Upper lobe of left lung (tissue), 6 donors: ENCODE results near the gene OTOGL. TPM values are rescaled to one million over a fixed set of nuclear protein-coding genes. Genes with fewer than 3 reads are reported as not detected.

Source experiments
- ATAC-seq, 2 donors: fragments of 200-7000 bp; cut with Tn5 transposase; one replicate each; pipeline ENCODE4 v1.9.1; 2022; ENCODE audit warnings: mild to moderate bottlenecking in 2 of 2, moderate library complexity in 2 of 2; ENCODE audit not compliant: low FRiP score in 2 of 2
- DNase-seq, 2 donors: peaks; one replicate each; pipeline ENCODE4 v3.0.0-alpha.2; 2019 to 2020
- H3K27ac ChIP-seq, 4 donors: fragments of 200-600 bp; sonication (generic); one replicate each; pipeline ENCODE4 v1.5.1; 2016 to 2019
- H3K27me3 ChIP-seq, 4 donors: fragments of 200-600 bp; sonication (generic); one replicate each; pipeline ENCODE4 v1.5.1; 2017 to 2019
- H3K36me3 ChIP-seq, 4 donors: fragments of 200-600 bp; sonication (generic); one replicate each; pipeline ENCODE4 v1.5.1; 2016 to 2019
- H3K4me1 ChIP-seq, 4 donors: fragments of 200-600 bp; sonication (generic); one replicate each; pipeline ENCODE4 v1.5.1; 2018 to 2019
- H3K4me3 ChIP-seq, 4 donors: fragments of 200-600 bp; sonication (generic); one replicate each; pipeline ENCODE4 v1.5.1; 2017 to 2019; ENCODE audit warnings: mild to moderate bottlenecking in 2 of 4, moderate library complexity in 1 of 4
- H3K9me3 ChIP-seq, 4 donors: fragments of 200-600 bp; sonication (generic); one replicate each; pipeline ENCODE4 v1.5.1; 2018 to 2019
- EP300 ChIP-seq, 4 donors: sonication (generic); formaldehyde crosslinking; IDR thresholded peaks; one replicate each; pipeline ENCODE4 v1.5.1; 2017; ENCODE audit warnings: antibody characterized with exemption in 4 of 4, control low read depth in 2 of 4
- POLR2A ChIP-seq, 4 donors: fragments of 450-650 bp; IDR thresholded peaks; one replicate each; pipeline ENCODE4 v1.5.1; 2016 to 2017; ENCODE audit warnings: antibody characterized with exemption in 4 of 4, mild to moderate bottlenecking in 2 of 4
- POLR2AphosphoS5 ChIP-seq, 2 donors: sonication (generic); formaldehyde crosslinking; IDR thresholded peaks; one replicate each; pipeline ENCODE4 v1.5.1; 2017; ENCODE audit warnings: antibody characterized with exemption in 2 of 2
- WGBS, 2 donors: methylation state at CpG; one replicate each; pipeline ENCODE4 v1.1.5; 2017 to 2018; 5-methylcytosine and 5-hydroxymethylcytosine counted together
- total RNA-seq, 6 donors: library from RNA; depleted of rRNA in 4 of 6; stranded (reverse); fragments of >200 nt in 4 of 6; gene quantifications; one replicate each; pipeline versions ENCODE4 v1.1.0 to v1.2.1, GENCODE V29; 2016 to 2021
- TF ChIP-seq, protein P1 (sequence below), 6 experiments: fragments of 450-650 bp in 4 of 6; fragments of 200-600 bp in 2 of 6; sonication (generic) in 2 of 6; IDR thresholded peaks; one replicate each; pipeline ENCODE4 v1.5.1; 2016 to 2019; ENCODE audit warnings: antibody characterized with exemption in 6 of 6
- donor health status: DM: no; HTN: no; CAD: no; lungs with moderate emphysema.
- donor health status: DM: no; HTN: yes; CAD: no; lungs with severe emphysema.

The OTOGL gene
- total RNA-seq, 6 donors from 2014 or later, result 0.10 to 3.1 (median 0.21) TPM

DNA sequence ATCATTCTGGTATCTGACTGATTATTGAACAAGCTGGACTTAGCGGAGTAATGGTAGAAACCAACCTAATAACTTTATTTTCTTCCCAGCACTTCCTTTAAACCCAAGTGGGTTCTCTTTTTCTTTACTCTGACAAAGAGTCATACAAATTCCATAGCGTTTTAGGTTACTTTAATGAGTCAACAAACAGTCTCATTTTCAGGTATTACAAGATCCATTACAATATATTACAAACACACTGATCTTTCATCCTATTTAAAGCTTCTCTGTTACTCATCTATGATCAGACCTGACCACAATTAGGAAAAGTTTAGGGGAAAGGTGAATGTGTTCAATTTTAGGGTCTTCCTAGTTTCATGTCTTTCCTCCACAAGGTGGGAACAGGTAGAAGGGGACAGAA is 305.3 kb downstream of the OTOGL start:
- DNase-seq, result no peak
- no peaks in the 10 kb centered on the region for H3K4me1 ChIP-seq
- WGBS, 2 donors, result 63 to 64% methylated on average over 2 of the region's 2 CpGs
- H3K27ac ChIP-seq, result no peak overlapping the region
- ATAC-seq, result no peak
- TF ChIP-seq, protein P1, sequence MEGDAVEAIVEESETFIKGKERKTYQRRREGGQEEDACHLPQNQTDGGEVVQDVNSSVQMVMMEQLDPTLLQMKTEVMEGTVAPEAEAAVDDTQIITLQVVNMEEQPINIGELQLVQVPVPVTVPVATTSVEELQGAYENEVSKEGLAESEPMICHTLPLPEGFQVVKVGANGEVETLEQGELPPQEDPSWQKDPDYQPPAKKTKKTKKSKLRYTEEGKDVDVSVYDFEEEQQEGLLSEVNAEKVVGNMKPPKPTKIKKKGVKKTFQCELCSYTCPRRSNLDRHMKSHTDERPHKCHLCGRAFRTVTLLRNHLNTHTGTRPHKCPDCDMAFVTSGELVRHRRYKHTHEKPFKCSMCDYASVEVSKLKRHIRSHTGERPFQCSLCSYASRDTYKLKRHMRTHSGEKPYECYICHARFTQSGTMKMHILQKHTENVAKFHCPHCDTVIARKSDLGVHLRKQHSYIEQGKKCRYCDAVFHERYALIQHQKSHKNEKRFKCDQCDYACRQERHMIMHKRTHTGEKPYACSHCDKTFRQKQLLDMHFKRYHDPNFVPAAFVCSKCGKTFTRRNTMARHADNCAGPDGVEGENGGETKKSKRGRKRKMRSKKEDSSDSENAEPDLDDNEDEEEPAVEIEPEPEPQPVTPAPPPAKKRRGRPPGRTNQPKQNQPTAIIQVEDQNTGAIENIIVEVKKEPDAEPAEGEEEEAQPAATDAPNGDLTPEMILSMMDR (IDR thresholded peaks at IDR 0.05), result no peak
- TF ChIP-seq POLR2A (IDR thresholded peaks at IDR 0.05) (no peak), POLR2AphosphoS5 (IDR thresholded peaks at IDR 0.05) (no peak)
- no peak overlapping the region for H3K4me3 ChIP-seq
- H3K36me3 ChIP-seq, result no peaks in the 10 kb centered on the region
- no peaks in the 10 kb centered on the region for H3K27me3 ChIP-seq
- H3K9me3 ChIP-seq, result no peaks in the 10 kb centered on the region

DNA sequence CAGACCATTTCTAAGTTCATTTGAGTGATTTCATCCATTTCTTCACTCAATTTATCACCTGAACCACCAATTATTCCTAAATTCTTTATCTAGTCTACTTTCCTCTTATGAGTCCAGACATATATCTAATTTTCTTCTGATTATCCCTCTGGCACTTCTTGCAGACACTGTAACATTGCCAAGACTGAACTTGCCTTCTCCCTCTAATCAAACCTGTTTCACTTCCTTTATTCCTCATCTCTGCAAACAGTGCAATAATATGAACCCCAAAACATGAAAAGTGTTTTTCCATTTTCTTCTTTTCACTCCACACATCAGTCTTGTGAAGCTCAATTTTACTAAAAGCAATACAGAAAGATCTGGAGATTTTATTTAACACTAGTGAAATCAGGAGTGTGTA is 306.9 kb downstream of the OTOGL start:
- no peak overlapping the region for H3K4me3 ChIP-seq
- H3K9me3 ChIP-seq, result no peaks in the 10 kb centered on the region
- no peak overlapping the region for H3K27ac ChIP-seq
- no peaks in the 10 kb centered on the region for H3K4me1 ChIP-seq
- H3K36me3 ChIP-seq, result no peaks in the 10 kb centered on the region
- H3K27me3 ChIP-seq, result no peaks in the 10 kb centered on the region
- ATAC-seq, result no peak
- DNase-seq, result no peak
- TF ChIP-seq, protein P1 (IDR thresholded peaks at IDR 0.05), result no peak
- no peak for TF ChIP-seq POLR2AphosphoS5 (IDR thresholded peaks at IDR 0.05)
- no peak for TF ChIP-seq POLR2A (IDR thresholded peaks at IDR 0.05)
- no peak for TF ChIP-seq EP300 (IDR thresholded peaks at IDR 0.05)

DNA sequence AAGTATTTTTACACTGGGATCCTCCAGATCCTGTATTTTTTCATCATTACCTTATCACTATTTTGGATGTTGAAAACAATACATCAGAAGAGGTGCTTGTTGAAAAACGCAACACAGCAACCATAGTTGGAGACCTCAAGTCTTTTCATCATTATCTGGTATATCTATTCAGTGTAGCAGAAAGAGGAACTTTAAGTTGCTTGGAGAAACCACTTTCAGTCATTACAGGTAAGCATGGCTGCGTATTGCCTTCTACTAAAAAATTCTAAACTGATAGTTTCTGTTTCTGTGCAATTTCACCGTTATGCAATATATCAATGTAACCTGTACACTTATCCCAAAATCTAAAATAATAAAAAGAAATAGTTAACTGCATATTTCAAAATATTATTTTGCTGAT is 312.4 kb downstream of the OTOGL start:
- Histone ChIP-seq H3K4me1 (no peaks in the 10 kb centered on the region), H3K27me3 (no peaks in the 10 kb centered on the region), H3K9me3 (no peaks in the 10 kb centered on the region), H3K4me3 (no peak overlapping the region), H3K36me3 (no peaks in the 10 kb centered on the region), H3K27ac (no peak overlapping the region)
- DNase-seq, result no peak
- no peak for TF ChIP-seq POLR2A (IDR thresholded peaks at IDR 0.05)
- TF ChIP-seq, protein P1 (IDR thresholded peaks at IDR 0.05), result no peak
- WGBS, 2 donors, result 54 to 55% methylated on average over 3 of the region's 3 CpGs
- ATAC-seq, result no peak

DNA sequence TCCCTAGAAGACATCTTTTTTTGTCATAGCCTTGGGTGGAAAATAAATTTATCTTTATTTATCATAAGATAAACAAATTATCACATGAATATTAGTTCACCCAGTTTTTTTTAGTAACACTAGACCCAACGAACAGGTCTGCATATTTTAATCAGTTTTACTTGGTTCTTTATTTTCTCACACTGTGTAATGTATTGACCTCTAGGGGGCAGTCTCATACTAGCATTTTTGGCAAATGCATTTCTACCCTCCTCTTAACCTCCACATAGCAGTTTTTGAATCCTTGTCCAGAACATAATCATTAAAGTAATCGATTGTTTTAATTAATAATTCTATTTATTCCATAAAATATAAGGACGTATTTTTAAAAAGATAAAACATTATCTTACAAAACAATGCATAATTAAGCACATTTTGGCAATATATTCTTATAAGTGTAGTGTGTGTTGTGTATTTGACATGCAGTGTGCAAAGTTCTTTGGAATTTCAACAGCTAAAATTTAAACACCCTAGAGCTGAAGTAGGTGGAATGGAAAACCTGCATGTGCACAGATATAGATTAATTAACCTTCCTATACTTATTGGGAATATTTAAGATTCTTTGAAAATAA is 313.1 kb downstream of the OTOGL start:
- no peak for TF ChIP-seq EP300 (IDR thresholded peaks at IDR 0.05)
- no peak for TF ChIP-seq POLR2A (IDR thresholded peaks at IDR 0.05)
- TF ChIP-seq, protein P1 (IDR thresholded peaks at IDR 0.05), result peak; percentile 35 to 66 (median 54)
- TF ChIP-seq POLR2AphosphoS5 (IDR thresholded peaks at IDR 0.05), result no peak
- H3K9me3 ChIP-seq, result no peaks in the 10 kb centered on the region
- no peaks in the 10 kb centered on the region for H3K4me1 ChIP-seq
- H3K27me3 ChIP-seq, result no peaks in the 10 kb centered on the region
- ATAC-seq (peak in 1 of 2 donors; percentile 83), DNase-seq (no peak)
- H3K27ac ChIP-seq, result no peak overlapping the region
- no peaks in the 10 kb centered on the region for H3K36me3 ChIP-seq
- WGBS, 2 donors, result 3% methylated on average over 3 of the region's 3 CpGs
- H3K4me3 ChIP-seq, result no peak overlapping the region

DNA sequence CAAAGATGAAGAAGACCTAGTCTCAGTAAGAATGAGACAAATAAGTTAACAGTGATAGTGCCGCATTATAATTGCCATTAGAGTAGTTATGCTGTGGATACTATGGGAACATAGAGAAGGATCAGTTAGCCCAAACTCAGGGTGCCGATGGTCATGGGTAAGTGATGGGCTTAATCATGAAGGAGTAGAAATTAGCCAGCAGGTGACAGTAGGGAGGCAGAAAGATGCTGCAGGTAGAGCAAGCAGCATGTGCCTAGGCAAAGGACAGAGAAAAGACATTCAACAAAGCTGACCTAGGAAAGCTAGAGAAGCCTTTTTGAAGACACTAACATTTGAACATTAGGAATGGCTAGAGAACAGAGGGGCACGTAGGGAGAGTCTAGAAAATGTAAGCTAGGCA is 314.1 kb downstream of the OTOGL start:
- Histone ChIP-seq H3K27ac (no peak overlapping the region), H3K27me3 (no peaks in the 10 kb centered on the region), H3K36me3 (no peaks in the 10 kb centered on the region), H3K4me3 (no peak overlapping the region), H3K4me1 (no peaks in the 10 kb centered on the region), H3K9me3 (no peaks in the 10 kb centered on the region)
- DNase-seq (no peak), ATAC-seq (no peak)
- no peak for TF ChIP-seq EP300 (IDR thresholded peaks at IDR 0.05)
- TF ChIP-seq, protein P1 (IDR thresholded peaks at IDR 0.05), result no peak
- no peak for TF ChIP-seq POLR2AphosphoS5 (IDR thresholded peaks at IDR 0.05)
- no peak for TF ChIP-seq POLR2A (IDR thresholded peaks at IDR 0.05)
- 86 to 91% methylated on average over 3 of the region's 3 CpGs for WGBS, 2 donors
